GM18498 (cell line): ENCODE measurements around the gene AOAH.

Source experiments
- ATAC-seq: cut with Tn5 transposase; IDR thresholded peaks from one replicate; pipeline ENCODE4 v1.9.1; 2021; ENCODE audit warnings: mild to moderate bottlenecking, moderate library complexity; ENCODE audit not compliant: unreplicated experiment

The AOAH gene

GRCh38 chr7:36723951-36724664, at the start of gene AOAH:
AOAH (minus strand) TSS chr7:36724494; CDS start chr7:36724148, 346 bp downstream.
- ATAC-seq, result peak; percentile 98

- ATAC-seq, result no peak
These were observed 42.2 kb upstream of the AOAH start for GRCh38 chr7:36766451-36766850.

GRCh38 chr7:36765605-36766004, 41.3 kb upstream of the AOAH start:
- no peak for ATAC-seq

- ATAC-seq, result no peak
These were observed 40.6 kb upstream of the AOAH start for GRCh38 chr7:36764929-36765328.

- no peak for ATAC-seq
These were observed 39.0 kb upstream of the AOAH start for GRCh38 chr7:36763132-36763816.

GRCh38 chr7:36762394-36762793, 38.1 kb upstream of the AOAH start:
- ATAC-seq, result no peak

GRCh38 chr7:36761835-36762234, 37.5 kb upstream of the AOAH start:
- no peak for ATAC-seq

GRCh38 chr7:36760856-36761762, 36.8 kb upstream of the AOAH start:
- no peak for ATAC-seq

- ATAC-seq, result no peak
These were observed 34.6 kb upstream of the AOAH start for GRCh38 chr7:36758879-36759278.

- no peak for ATAC-seq
These were observed 31.2 kb upstream of the AOAH start for GRCh38 chr7:36755484-36755883.

- ATAC-seq, result no peak
These were observed 27.9 kb upstream of the AOAH start for GRCh38 chr7:36752026-36752711.

GRCh38 chr7:36750451-36750850, 26.2 kb upstream of the AOAH start:
- ATAC-seq, result no peak

- no peak for ATAC-seq
These were observed 25.1 kb upstream of the AOAH start for GRCh38 chr7:36749282-36749960.

- ATAC-seq, result peak; percentile 68
These were observed 23.8 kb upstream of the AOAH start for GRCh38 chr7:36748017-36748487.

GRCh38 chr7:36747280-36748016, 23.2 kb upstream of the AOAH start:
- ATAC-seq, result no peak

- no peak for ATAC-seq
These were observed 22.1 kb upstream of the AOAH start for GRCh38 chr7:36746347-36746746.

GRCh38 chr7:36742911-36743775, 18.8 kb upstream of the AOAH start:
- peak; percentile 55 for ATAC-seq

- no peak for ATAC-seq
These were observed 17.6 kb upstream of the AOAH start for GRCh38 chr7:36741866-36742265.

- no peak for ATAC-seq
These were observed 15.1 kb upstream of the AOAH start for GRCh38 chr7:36739351-36739750.
